Upper lobe of left lung (tissue), 4 donors: Measurements from ENCODE around the gene STK38.

Source experiments
- POLR2A ChIP-seq, 4 donors: fragments of 450-650 bp; IDR thresholded peaks; one replicate each; pipeline ENCODE4 v1.5.1; 2016 to 2017; ENCODE audit warnings: antibody characterized with exemption in 4 of 4, mild to moderate bottlenecking in 2 of 4
- TF ChIP-seq, protein P1 (sequence below), 6 experiments: fragments of 450-650 bp in 4 of 6; fragments of 200-600 bp in 2 of 6; sonication (generic) in 2 of 6; IDR thresholded peaks; one replicate each; pipeline ENCODE4 v1.5.1; 2016 to 2019; ENCODE audit warnings: antibody characterized with exemption in 6 of 6

DNA sequence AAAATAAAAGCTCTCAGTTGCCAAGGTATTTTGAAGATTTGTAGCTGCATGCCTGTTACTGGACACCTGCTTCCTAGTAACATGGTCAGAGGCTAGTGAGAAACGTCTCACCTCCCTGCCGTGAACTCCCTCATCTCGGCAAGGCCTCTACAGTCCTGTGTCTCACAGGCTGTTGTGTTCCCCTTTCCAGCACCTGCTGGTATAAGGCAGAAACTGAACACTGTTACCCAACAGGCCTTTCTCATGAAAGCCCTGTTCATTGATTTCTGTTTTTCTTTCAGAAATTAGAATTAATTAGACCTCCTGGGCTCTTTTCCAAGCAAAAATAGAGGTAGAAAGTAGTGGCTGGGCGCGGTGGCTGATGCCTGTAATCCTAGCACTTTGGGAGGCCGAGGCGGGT is 29.3 kb upstream of the STK38 start:
- TF ChIP-seq, protein P1, sequence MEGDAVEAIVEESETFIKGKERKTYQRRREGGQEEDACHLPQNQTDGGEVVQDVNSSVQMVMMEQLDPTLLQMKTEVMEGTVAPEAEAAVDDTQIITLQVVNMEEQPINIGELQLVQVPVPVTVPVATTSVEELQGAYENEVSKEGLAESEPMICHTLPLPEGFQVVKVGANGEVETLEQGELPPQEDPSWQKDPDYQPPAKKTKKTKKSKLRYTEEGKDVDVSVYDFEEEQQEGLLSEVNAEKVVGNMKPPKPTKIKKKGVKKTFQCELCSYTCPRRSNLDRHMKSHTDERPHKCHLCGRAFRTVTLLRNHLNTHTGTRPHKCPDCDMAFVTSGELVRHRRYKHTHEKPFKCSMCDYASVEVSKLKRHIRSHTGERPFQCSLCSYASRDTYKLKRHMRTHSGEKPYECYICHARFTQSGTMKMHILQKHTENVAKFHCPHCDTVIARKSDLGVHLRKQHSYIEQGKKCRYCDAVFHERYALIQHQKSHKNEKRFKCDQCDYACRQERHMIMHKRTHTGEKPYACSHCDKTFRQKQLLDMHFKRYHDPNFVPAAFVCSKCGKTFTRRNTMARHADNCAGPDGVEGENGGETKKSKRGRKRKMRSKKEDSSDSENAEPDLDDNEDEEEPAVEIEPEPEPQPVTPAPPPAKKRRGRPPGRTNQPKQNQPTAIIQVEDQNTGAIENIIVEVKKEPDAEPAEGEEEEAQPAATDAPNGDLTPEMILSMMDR (IDR thresholded peaks at IDR 0.05) = no peak
- TF ChIP-seq POLR2A (IDR thresholded peaks at IDR 0.05) = no peak
